Measurements from ENCODE around the gene CIAO3.
A peak's percentile ranks its signal among the peaks of the same experiment; 100 is the strongest.

The CIAO3 gene

GRCh38 chr16:687499-687898 is 53.3 kb downstream of the CIAO3 start:
- DNase-seq: no peak

- no peak for DNase-seq
Observed at GRCh38 chr16:686459-687260, 54.1 kb downstream of the CIAO3 start.

GRCh38 chr16:685967-686366 is 54.8 kb downstream of the CIAO3 start:
- no peak for DNase-seq

GRCh38 chr16:684961-685696 is 55.7 kb downstream of the CIAO3 start:
- DNase-seq: peak; percentile 52

GRCh38 chr16:684071-684794 is 56.6 kb downstream of the CIAO3 start, which contains the start of gene JMJD8:
JMJD8 (minus strand) TSS chr16:684334; CDS start chr16:684319, 15 bp downstream.
- peak; percentile 96 for DNase-seq

- DNase-seq: no peak
Observed at GRCh38 chr16:683396-684070, 57.3 kb downstream of the CIAO3 start.

- no peak for DNase-seq
Observed at GRCh38 chr16:682493-683395, 58.1 kb downstream of the CIAO3 start.

- no peak for DNase-seq
Observed at GRCh38 chr16:681746-682427, 58.9 kb downstream of the CIAO3 start.

GRCh38 chr16:680967-681745 is 59.6 kb downstream of the CIAO3 start:
- no peak for DNase-seq

- no peak for DNase-seq
Observed at GRCh38 chr16:680625-680945, 60.2 kb downstream of the CIAO3 start.

- peak; percentile 88 for DNase-seq
Observed at GRCh38 chr16:679814-680624, 60.8 kb downstream of the CIAO3 start, which contains the start of gene STUB1. STUB1 (plus strand) TSS chr16:680410; CDS start chr16:680526, 116 bp downstream.
